H9 (cell line): ENCODE data around the gene RNF217. TPM values are rescaled to one million over a fixed set of nuclear protein-coding genes. Genes with fewer than 3 reads are reported as not detected.
A peak's percentile ranks its signal among the peaks of the same experiment; 100 is the strongest.

Source experiments
- DNase-seq: peaks from one replicate; pipeline ENCODE4 v3.0.0-alpha.2; 2017
- H2AFZ ChIP-seq: one replicate; pipeline ENCODE4 v1.6.1; 2013; ENCODE audit warnings: mild to moderate bottlenecking, low read length, control low read depth, moderate library complexity
- H2AK5ac ChIP-seq: 2 replicates; pipeline ENCODE4 v1.6.1; 2013; ENCODE audit warnings: low read length, control low read depth, mixed read lengths; ENCODE audit not compliant: insufficient read length
- H2BK120ac ChIP-seq: one replicate; pipeline ENCODE4 v1.6.1; 2013; ENCODE audit warnings: low read depth, mild to moderate bottlenecking, low read length, control low read depth, inconsistent platforms; ENCODE audit not compliant: poor library complexity, severe bottlenecking
- H2BK12ac ChIP-seq: 2 replicates; pipeline ENCODE4 v1.6.1; 2013; ENCODE audit warnings: low read length, control low read depth, mixed read lengths, low read depth; ENCODE audit not compliant: insufficient read length
- H2BK15ac ChIP-seq: 2 replicates; pipeline ENCODE4 v1.6.1; 2013; ENCODE audit warnings: low read depth, low read length, control low read depth
- H2BK20ac ChIP-seq: one replicate; pipeline ENCODE4 v1.6.1; 2013; ENCODE audit warnings: low read depth, mild to moderate bottlenecking, low read length, control low read depth, inconsistent platforms; ENCODE audit not compliant: poor library complexity, severe bottlenecking
- H2BK5ac ChIP-seq: 2 replicates; pipeline ENCODE4 v1.6.1; 2013; ENCODE audit warnings: low read length, control low read depth, mixed read lengths; ENCODE audit not compliant: insufficient read length
- H3K14ac ChIP-seq: 2 replicates; pipeline ENCODE4 v1.6.1; 2013; ENCODE audit warnings: low read length, control low read depth; ENCODE audit not compliant: insufficient read depth
- H3K18ac ChIP-seq: 2 replicates; pipeline ENCODE4 v1.6.1; 2013; ENCODE audit warnings: low read depth, mild to moderate bottlenecking, mixed read lengths, low read length, control low read depth; ENCODE audit not compliant: insufficient read length
- H3K23ac ChIP-seq: 2 replicates; pipeline ENCODE4 v1.6.1; 2013; ENCODE audit warnings: low read length, control low read depth, mixed read lengths, low read depth; ENCODE audit not compliant: insufficient read length
- H3K23me2 ChIP-seq: 2 replicates; pipeline ENCODE4 v1.6.1; 2013; ENCODE audit warnings: low read depth, mild to moderate bottlenecking, mixed read lengths, low read length, control low read depth; ENCODE audit not compliant: insufficient read length, poor library complexity, severe bottlenecking
- H3K27ac ChIP-seq: 2 replicates; pipeline ENCODE4 v1.5.1; 2013; ENCODE audit warnings: low read length, control low read depth, mixed read lengths, low read depth; ENCODE audit not compliant: insufficient read length
- H3K27me3 ChIP-seq: 2 replicates; pipeline ENCODE4 v1.6.1; 2013; ENCODE audit warnings: low read length, control low read depth, inconsistent platforms; ENCODE audit not compliant: insufficient read depth
- H3K4ac ChIP-seq: 2 replicates; pipeline ENCODE4 v1.6.1; 2013; ENCODE audit warnings: low read depth, mild to moderate bottlenecking, control low read depth, inconsistent platforms, low read length, moderate library complexity
- H3K4me1 ChIP-seq: 2 replicates; pipeline ENCODE4 v1.6.1; 2013; ENCODE audit warnings: low read length, control low read depth, inconsistent platforms; ENCODE audit not compliant: insufficient read depth
- H3K4me2 ChIP-seq: 2 replicates; pipeline ENCODE4 v1.6.1; 2013; ENCODE audit warnings: low read length, control low read depth, mixed read lengths; ENCODE audit not compliant: insufficient read length, insufficient read depth
- H3K56ac ChIP-seq: 2 replicates; pipeline ENCODE4 v1.6.1; 2013; ENCODE audit warnings: low read depth, mild to moderate bottlenecking, mixed read lengths, low read length, control low read depth; ENCODE audit not compliant: insufficient read length
- H3K79me1 ChIP-seq: 2 replicates; pipeline ENCODE4 v1.6.1; 2013; ENCODE audit warnings: low read depth, mild to moderate bottlenecking, moderate library complexity, low read length, control low read depth, inconsistent platforms; ENCODE audit not compliant: insufficient read depth, poor library complexity, severe bottlenecking
- H3K79me2 ChIP-seq: 2 replicates; pipeline ENCODE4 v1.6.1; 2013; ENCODE audit warnings: low read length, control low read depth, inconsistent platforms; ENCODE audit not compliant: insufficient read depth
- H3K9ac ChIP-seq: 2 replicates; pipeline ENCODE4 v1.6.1; 2013; ENCODE audit warnings: low read length, control low read depth, mixed read lengths; ENCODE audit not compliant: insufficient read length; ENCODE audit errors: extremely low read depth
- H3K9me3 ChIP-seq: one replicate; pipeline ENCODE4 v1.6.1; 2013; ENCODE audit warnings: low read depth, low read length, inconsistent platforms; ENCODE audit not compliant: control insufficient read depth
- H3T11ph ChIP-seq: one replicate; pipeline ENCODE4 v1.6.1; 2013; ENCODE audit warnings: mild to moderate bottlenecking, low read length, control low read depth, inconsistent platforms
- H4K20me1 ChIP-seq: one replicate; pipeline ENCODE4 v1.6.1; 2013; ENCODE audit not compliant: control insufficient read depth, insufficient read length, insufficient read depth
- H4K5ac ChIP-seq: 2 replicates; pipeline ENCODE4 v1.6.1; 2013; ENCODE audit warnings: low read depth, mild to moderate bottlenecking, mixed read lengths, low read length, control low read depth; ENCODE audit not compliant: insufficient read length
- H4K8ac ChIP-seq: replicated peaks from 2 replicates; pipeline ENCODE4 v1.6.1; 2013; ENCODE audit warnings: low read length, control low read depth, mixed read lengths, low read depth; ENCODE audit not compliant: insufficient read length
- H4K91ac ChIP-seq: 2 replicates; pipeline ENCODE4 v1.6.1; 2013; ENCODE audit warnings: low read depth, mild to moderate bottlenecking, moderate library complexity, mixed read lengths, low read length, control low read depth; ENCODE audit not compliant: insufficient read length
- H3K27ac Mint-ChIP-seq, 3 experiments: 2 replicates in 2 of 3; 3 replicates in 1 of 3; pipeline ENCODE4 v1.8.0; 2020 to 2021; ENCODE audit warnings: mixed read lengths in 3 of 3, mild to moderate bottlenecking in 1 of 3, moderate library complexity in 1 of 3
- H3K27me3 Mint-ChIP-seq: 2 replicates; pipeline ENCODE4 v1.8.0; 2021; ENCODE audit warnings: low read depth, mild to moderate bottlenecking, moderate library complexity, mixed read lengths
- H3K36me3 Mint-ChIP-seq, 3 experiments: 2 replicates in 2 of 3; 3 replicates in 1 of 3; pipeline ENCODE4 v1.8.0; 2020 to 2021; ENCODE audit warnings: low read depth in 3 of 3, mixed read lengths in 3 of 3; ENCODE audit not compliant: insufficient read depth in 1 of 3
- H3K4me1 Mint-ChIP-seq, 2 experiments: 2 replicates each; pipeline ENCODE4 v1.8.0; 2020; ENCODE audit warnings: mixed read lengths in 2 of 2
- H3K4me3 Mint-ChIP-seq, 2 experiments: 2 replicates in 1 of 2; 3 replicates in 1 of 2; pipeline ENCODE4 v1.8.0; 2020 to 2021; ENCODE audit warnings: mild to moderate bottlenecking in 2 of 2, mixed read lengths in 2 of 2, moderate library complexity in 1 of 2
- H3K9me3 Mint-ChIP-seq, 2 experiments: 2 replicates in 1 of 2; 3 replicates in 1 of 2; pipeline ENCODE4 v1.8.0; 2020; ENCODE audit warnings: mild to moderate bottlenecking in 2 of 2, mixed read lengths in 2 of 2, moderate library complexity in 1 of 2
- CTCF ChIP-seq: fragments of 200-600 bp; sonication (generic); conservative IDR thresholded peaks from 3 replicates; pipeline ENCODE4 v1.8.0; 2021; ENCODE audit warnings: antibody characterized with exemption, mild to moderate bottlenecking
- WGBS: extraction: QIAGEN DNeasy Blood & Tissue Kit; methylation state at CpG from one replicate; pipeline ENCODE4 v1.1.7; 2013; ENCODE audit warnings: missing lambda C conversion rate, low lambda C conversion rate, mixed read lengths; ENCODE audit not compliant: insufficient read length; ENCODE audit errors: extremely low coverage; 5-methylcytosine and 5-hydroxymethylcytosine counted together
- total RNA-seq: library from RNA; stranded (reverse); gene quantifications from 2 replicates; pipeline ENCODE4 v1.2.1, GENCODE V29; 2021

Gene RNF217
- total RNA-seq, 1 experiment from 2014 or later = 9.6 TPM

- H2BK20ac ChIP-seq = no peak overlapping the region
- H2BK12ac ChIP-seq = no peak overlapping the region
- H3K79me2 ChIP-seq = no peaks in the 10 kb centered on the region
- no peak overlapping the region for H4K8ac ChIP-seq
- H3K23ac ChIP-seq = no peak overlapping the region
- H2BK15ac ChIP-seq = no peak overlapping the region
- no peak overlapping the region for H3K27ac ChIP-seq
- Mint-ChIP-seq H3K4me3 (no peak overlapping the region), H3K36me3 (no peaks in the 10 kb centered on the region; a peak in 1 of 7 replicates), H3K27ac (peak overlapping the region in 2 of 3 experiments; percentile 41 to 89; a peak in 4 of 7 replicates), H3K27me3 (no peaks in the 10 kb centered on the region), H3K9me3 (no peaks in the 10 kb centered on the region), H3K4me1 (peaks cover 25 to 26% of the 10 kb centered on the region in 2 experiments)
- no peaks in the 10 kb centered on the region for H3K23me2 ChIP-seq
- H2AFZ ChIP-seq = no peak overlapping the region
- H2BK5ac ChIP-seq = no peak overlapping the region
- no peak overlapping the region for H2AK5ac ChIP-seq
- H3K18ac ChIP-seq = no peak overlapping the region
- no peak overlapping the region for H4K5ac ChIP-seq
- H3K14ac ChIP-seq = no peak overlapping the region
- H3K4ac ChIP-seq = no peak overlapping the region
- H2BK120ac ChIP-seq = no peak overlapping the region
- peaks cover 8% of the 10 kb centered on the region; the same call in 1 of the 2 replicates for H3K4me1 ChIP-seq
- H3K27me3 ChIP-seq = no peaks in the 10 kb centered on the region
- H3K56ac ChIP-seq = no peak overlapping the region
- no peak overlapping the region for H3K9ac ChIP-seq
- no peak for DNase-seq
- no peak overlapping the region for H3K4me2 ChIP-seq
- H3K79me1 ChIP-seq = no peaks in the 10 kb centered on the region
- no peak overlapping the region for H3T11ph ChIP-seq
- H4K20me1 ChIP-seq = no peaks in the 10 kb centered on the region
- H4K91ac ChIP-seq = no peak overlapping the region
- no peaks in the 10 kb centered on the region for H3K9me3 ChIP-seq
- TF ChIP-seq CTCF = no peak
- 100% methylated on average over 2 of the region's 2 CpGs for WGBS
These were observed 57.0 kb downstream of the RNF217 start for GRCh38 chr6:125019281-125019680.
